ENCODE results near the gene CEP164. TPM values are rescaled to one million over a fixed set of nuclear protein-coding genes. Genes with fewer than 3 reads are reported as not detected.

The CEP164 gene
- total and polyA plus RNA-seq, 2 of the 8 experiments (the other 6 are each of a cell fraction or from before 2014, with no cell fraction given) = 8.4 to 20.8 TPM

DNA sequence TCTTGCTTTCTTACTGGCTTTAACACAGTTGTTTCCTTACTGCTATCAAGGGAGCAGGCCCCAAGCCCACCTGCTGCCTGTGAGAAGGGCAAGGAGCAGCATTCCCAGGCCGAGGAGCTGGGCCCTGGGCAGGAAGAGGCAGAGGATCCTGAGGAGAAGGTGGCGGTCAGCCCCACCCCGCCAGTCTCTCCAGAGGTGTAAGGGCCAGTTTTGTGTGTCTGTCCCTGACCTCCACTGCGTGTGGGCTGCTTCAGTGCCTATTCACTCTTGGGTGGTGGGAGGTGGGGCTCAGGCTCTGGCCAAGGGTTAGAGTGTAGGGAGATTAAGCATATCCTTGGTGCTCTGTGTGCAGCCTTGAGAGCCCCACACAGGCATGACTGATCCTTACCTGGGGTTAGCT is 55.1 kb downstream of the CEP164 start:
- TF ChIP-seq SUZ12 (IDR thresholded peaks at IDR 0.05; ENCODE audit: low read length) = no peak
- no peak for TF ChIP-seq RBBP5 (IDR thresholded peaks at IDR 0.05; ENCODE audit: borderline replicate concordance, low read depth, low read length)
- no peak for TF ChIP-seq MAFK (IDR thresholded peaks at IDR 0.05; ENCODE audit: low read depth, low read length)
- TF ChIP-seq SP1 (IDR thresholded peaks at IDR 0.05; ENCODE audit: low read depth, low read length) = no peak
- no peak for TF ChIP-seq POLR2A (IDR thresholded peaks at IDR 0.05; ENCODE audit: control extremely low read depth in 1 of 2, low read depth in 2 of 2, low read length in 2 of 2)
- TF ChIP-seq SP4 (IDR thresholded peaks at IDR 0.05; ENCODE audit: low read length) = no peak
- H2BK5ac ChIP-seq (ENCODE audit: low read depth, low read length) = no peak overlapping the region
- no peak overlapping the region for H2BK15ac ChIP-seq (ENCODE audit: low read length)
- FAIRE-seq = no peak
- no peak overlapping the region for H3K14ac ChIP-seq (ENCODE audit: insufficient read length)
- no peaks in the 10 kb centered on the region for H3K23me2 ChIP-seq (ENCODE audit: low read depth, low read length)
- DNase-seq (ENCODE audit: low read depth in 1 of 2, low spot score in 2 of 2) = no peak
- ChIA-PET CTCF (ENCODE audit: partially characterized antibody) (interaction anchor here (0.9 to 1.9 kb wide), 4 partner anchors 29 to 434 kb away, joined by 3 to 7 read pairs (median 4); no protein-coding TSS in a partner anchor), POLR2A (ENCODE audit: partially characterized antibody) (no interaction called here)
- no peaks in the 10 kb centered on the region for H3K79me1 ChIP-seq (ENCODE audit: low read depth, low read length)
- no peak overlapping the region for H3K4me3 ChIP-seq (ENCODE audit: extremely low read depth in 1 of 4, insufficient read depth in 2 of 4, low read depth in 3 of 4, low read length in 4 of 4)
- no peak overlapping the region for H3K27ac ChIP-seq (ENCODE audit: low read depth, low read length)
- WGBS, 2 experiments (ENCODE audit: extremely low coverage in 1 of 2, insufficient coverage in 1 of 2, insufficient read length in 1 of 2, insufficient replicate concordance in 2 of 2, low coverage in 1 of 2, low lambda C conversion rate in 2 of 2, missing lambda C conversion rate in 1 of 2) = 88% methylated on average over 4 of the region's 4 CpGs; no CpG with 5 or more reads in 1 of the 2 experiments
- H3K4ac ChIP-seq (replicated peaks; ENCODE audit: insufficient read length, low read depth, low read length) = no peak overlapping the region
- no peak overlapping the region for H2AK5ac ChIP-seq (ENCODE audit: low read depth, low read length)
- H3K9me3 ChIP-seq (ENCODE audit: insufficient read depth in 2 of 2, low read depth in 1 of 2, low read length in 1 of 2) = no peaks in the 10 kb centered on the region
- H3K4me1 ChIP-seq (replicated peaks in 1 of 4; ENCODE audit: control insufficient read depth in 3 of 4, insufficient read depth in 4 of 4, low read length in 3 of 4) = peaks cover 0 to 3% (median 0%) of the 10 kb centered on the region in 4 experiments; a peak in 3 of 7 replicates
- H3K18ac ChIP-seq (ENCODE audit: extremely low read depth, low read length) = no peak overlapping the region
- H3K4me2 ChIP-seq (ENCODE audit: insufficient read depth in 1 of 2, low read depth in 2 of 2, low read length in 2 of 2) = no peak overlapping the region; a peak in 1 of 4 replicates
- no peaks in the 10 kb centered on the region for H3K27me3 ChIP-seq (replicated peaks in 1 of 4; ENCODE audit: control insufficient read depth in 3 of 4, extremely low read depth in 1 of 4, insufficient read depth in 3 of 4, low read length in 3 of 4)
- H4K20me1 ChIP-seq (replicated peaks in 1 of 2; ENCODE audit: control insufficient read depth in 1 of 2, insufficient read depth in 2 of 2, low read length in 2 of 2) = peaks cover 2% of the 10 kb centered on the region in 2 experiments
- H2BK20ac ChIP-seq (ENCODE audit: low read length) = no peak overlapping the region
- H3K36me3 ChIP-seq (ENCODE audit: control insufficient read depth in 2 of 4, insufficient read depth in 4 of 4, low read length in 3 of 4) = peaks cover 0 to 11% (median 2%) of the 10 kb centered on the region in 4 experiments; a peak in 3 of 8 replicates
- H2AFZ ChIP-seq (ENCODE audit: low read length) = no peak overlapping the region
- no peak overlapping the region for H3K23ac ChIP-seq (ENCODE audit: insufficient read length)
- H4K91ac ChIP-seq (replicated peaks; ENCODE audit: insufficient read length, low read length) = no peak overlapping the region
- no peak overlapping the region for H3K56ac ChIP-seq (replicated peaks; ENCODE audit: insufficient read length, low read depth, low read length)
- no peaks in the 10 kb centered on the region for H3K79me2 ChIP-seq (ENCODE audit: control insufficient read depth in 1 of 2, insufficient read depth in 2 of 2, low read length in 2 of 2)
- no peak overlapping the region for H4K5ac ChIP-seq (ENCODE audit: insufficient read length, low read depth, low read length)
- H4K8ac ChIP-seq (ENCODE audit: extremely low read depth, insufficient read depth, low read length) = no peak overlapping the region; the same call in 1 of the 2 replicates
- H3K9ac ChIP-seq (replicated peaks in 1 of 4; ENCODE audit: extremely low read depth in 1 of 4, low read depth in 3 of 4, low read length in 3 of 4) = peak overlapping the region in 1 of 4 experiments; percentile 35; a peak in 1 of 7 replicates
- H2BK120ac ChIP-seq (replicated peaks; ENCODE audit: low read depth, low read length) = no peak overlapping the region
- no peak overlapping the region for H2BK12ac ChIP-seq (ENCODE audit: low read depth, low read length)
